Liver (tissue), 9 donors: Measurements from ENCODE around the gene SAMSN1. TPM values are rescaled to one million over a fixed set of nuclear protein-coding genes. Genes with fewer than 3 reads are reported as not detected.

Experiments
- DNase-seq: peaks from one replicate; pipeline ENCODE4 v3.0.0-alpha.2; 2017; ENCODE audit warnings: low spot score
- H3K27ac ChIP-seq, 2 donors: one replicate each; pipeline ENCODE4 v1.7.0; 2013; ENCODE audit warnings: inconsistent platforms in 2 of 2, low read length in 2 of 2, control low read depth in 1 of 2, low read depth in 1 of 2, mild to moderate bottlenecking in 1 of 2
- H3K27me3 ChIP-seq, 4 donors: one replicate each; pipeline versions ENCODE4 v1.6.1 to v1.7.0; 2013; ENCODE audit warnings: low read length in 3 of 4, inconsistent platforms in 1 of 4, mild to moderate bottlenecking in 1 of 4, moderate library complexity in 1 of 4; ENCODE audit not compliant: control insufficient read depth in 4 of 4, insufficient read depth in 4 of 4
- H3K36me3 ChIP-seq, 4 donors: one replicate each; pipeline versions ENCODE4 v1.6.1 to v1.7.0; 2013; ENCODE audit warnings: low read length in 3 of 4, mild to moderate bottlenecking in 3 of 4, low read depth in 1 of 4, moderate library complexity in 1 of 4; ENCODE audit not compliant: control insufficient read depth in 4 of 4, insufficient read depth in 3 of 4
- H3K4me1 ChIP-seq, 4 donors: one replicate each; pipeline versions ENCODE4 v1.6.1 to v1.7.0; 2013; ENCODE audit warnings: low read length in 3 of 4, mild to moderate bottlenecking in 3 of 4, moderate library complexity in 1 of 4; ENCODE audit not compliant: control insufficient read depth in 4 of 4, insufficient read depth in 4 of 4
- H3K4me3 ChIP-seq, 3 donors: one replicate each; pipeline versions ENCODE4 v1.6.1 to v1.7.0; 2013; ENCODE audit warnings: low read length in 3 of 3, control low read depth in 1 of 3, low read depth in 1 of 3, mild to moderate bottlenecking in 1 of 3
- H3K9ac ChIP-seq, 2 donors: one replicate each; pipeline ENCODE4 v1.7.0; 2013; ENCODE audit warnings: low read length in 2 of 2, mild to moderate bottlenecking in 2 of 2, moderate library complexity in 2 of 2, control low read depth in 1 of 2, low read depth in 1 of 2
- H3K9me3 ChIP-seq, 4 donors: one replicate each; pipeline versions ENCODE4 v1.6.1 to v1.7.0; 2013; ENCODE audit warnings: low read length in 3 of 4; ENCODE audit not compliant: control insufficient read depth in 4 of 4
- ATF3 ChIP-seq: IDR thresholded peaks from 2 replicates; pipeline ENCODE4 v1.6.1; 2016; ENCODE audit warnings: antibody characterized with exemption
- CTCF ChIP-seq: fragments of 150-350 bp; IDR thresholded peaks from 2 replicates; pipeline ENCODE4 v1.5.1; 2017; ENCODE audit warnings: improper control_type of control experiment, low read depth, low read length; ENCODE audit not compliant: missing input control
- EGR1 ChIP-seq, 2 donors: IDR thresholded peaks; 2 replicates each; pipeline ENCODE4 v1.6.1; 2016 to 2018; ENCODE audit warnings: antibody characterized with exemption in 2 of 2, low read depth in 2 of 2
- FOXA1 ChIP-seq: IDR thresholded peaks from 2 replicates; pipeline ENCODE4 v1.6.1; 2016; ENCODE audit warnings: antibody characterized with exemption
- FOXA2 ChIP-seq: IDR thresholded peaks from 2 replicates; pipeline ENCODE4 v1.6.1; 2016; ENCODE audit warnings: antibody characterized with exemption
- GABPA ChIP-seq, 2 donors: IDR thresholded peaks in 1 of 2; conservative IDR thresholded peaks in 1 of 2; 2 replicates each; pipeline ENCODE4 v1.6.1; 2016; ENCODE audit warnings: antibody characterized with exemption in 2 of 2, mild to moderate bottlenecking in 1 of 2, moderate library complexity in 1 of 2
- HNF4A ChIP-seq, 2 donors: conservative IDR thresholded peaks; 2 replicates each; pipeline ENCODE4 v1.6.1; 2016; ENCODE audit warnings: antibody characterized with exemption in 2 of 2, mild to moderate bottlenecking in 2 of 2
- HNF4G ChIP-seq: IDR thresholded peaks from 2 replicates; pipeline ENCODE4 v1.6.1; 2016; ENCODE audit warnings: antibody characterized with exemption
- JUND ChIP-seq, 2 donors: IDR thresholded peaks; 2 replicates each; pipeline ENCODE4 v1.6.1; 2016; ENCODE audit warnings: antibody characterized with exemption in 2 of 2
- MAX ChIP-seq: IDR thresholded peaks from 2 replicates; pipeline ENCODE4 v1.6.1; 2016; ENCODE audit warnings: antibody characterized with exemption
- RAD21 ChIP-seq, 2 donors: IDR thresholded peaks; 2 replicates each; pipeline ENCODE4 v1.6.1; 2016; ENCODE audit warnings: antibody characterized with exemption in 2 of 2, mild to moderate bottlenecking in 2 of 2
- RXRA ChIP-seq, 2 donors: IDR thresholded peaks; 2 replicates each; pipeline ENCODE4 v1.6.1; 2017 to 2018; ENCODE audit warnings: antibody characterized with exemption in 2 of 2, mild to moderate bottlenecking in 1 of 2
- TAF1 ChIP-seq: conservative IDR thresholded peaks from 2 replicates; pipeline ENCODE4 v1.6.1; 2016; ENCODE audit warnings: antibody characterized with exemption, mild to moderate bottlenecking
- YY1 ChIP-seq: IDR thresholded peaks from 2 replicates; pipeline ENCODE4 v1.6.1; 2016; ENCODE audit warnings: antibody characterized with exemption, mild to moderate bottlenecking
- ZBTB33 ChIP-seq: IDR thresholded peaks from 2 replicates; pipeline ENCODE4 v1.6.1; 2016; ENCODE audit warnings: antibody characterized with exemption
- WGBS: extraction: QIAGEN DNeasy Blood & Tissue Kit; methylation state at CpG from one replicate; pipeline ENCODE4 v1.1.7; 2013; 5-methylcytosine and 5-hydroxymethylcytosine counted together
- polyA plus RNA-seq, 2 donors: library from polyadenylated mRNA; stranded (reverse) in 1 of 2; unstranded in 1 of 2; fragments of 200-250 nt in 1 of 2; fragments of >200 nt in 1 of 2; fragmentation: Nextera tagmentation in 1 of 2; extraction: Ambion mirVana in 1 of 2; gene quantifications; one replicate each; pipeline versions ENCODE4 v1.2.1 to v1.2.3, GENCODE V29; 2013 to 2015
- total RNA-seq, 2 donors: library from RNA; depleted of rRNA; stranded (reverse); fragments of >200 nt; gene quantifications; one replicate each; pipeline ENCODE4 v1.2.3, GENCODE V29; 2014
- donor health status: healthy.
- donor health status: healthy.
- donor health status: healthy.
- donor health status: healthy.
- donor health status: healthy.

Gene SAMSN1
- total and polyA plus RNA-seq, 4 donors = 2.2 to 9.0 (median 3.4) TPM

GRCh38 chr21:14591377-14591776, 45.3 kb upstream of the SAMSN1 start:
- Histone ChIP-seq H3K4me3 (no peak overlapping the region), H3K4me1 (peaks cover 0 to 3% (median 0%) of the 10 kb centered on the region in 4 donors), H3K27ac (peak overlapping the region; percentile 31 to 46), H3K9ac (no peak overlapping the region), H3K36me3 (no peaks in the 10 kb centered on the region), H3K9me3 (no peaks in the 10 kb centered on the region), H3K27me3 (no peaks in the 10 kb centered on the region)
- no peak for DNase-seq
- TF ChIP-seq HNF4A (conservative IDR thresholded peaks at IDR 0.05) (no peak), ZBTB33 (no peak), RXRA (IDR thresholded peaks at IDR 0.05) (no peak), RAD21 (IDR thresholded peaks at IDR 0.05) (no peak), CTCF (no peak), EGR1 (IDR thresholded peaks at IDR 0.05; ENCODE audit: low read depth in 2 of 2) (no peak), MAX (no peak), ATF3 (no peak), YY1 (no peak), JUND (IDR thresholded peaks at IDR 0.05) (no peak), FOXA1 (no peak), TAF1 (no peak)

GRCh38 chr21:14589855-14590563, 43.9 kb upstream of the SAMSN1 start:
- H3K9ac ChIP-seq = no peak overlapping the region
- WGBS = 70% methylated on average over 7 of the region's 7 CpGs
- H3K4me1 ChIP-seq = peaks cover 0 to 3% (median 0%) of the 10 kb centered on the region in 4 donors
- no peak for DNase-seq
- TF ChIP-seq FOXA1 (no peak), EGR1 (IDR thresholded peaks at IDR 0.05; ENCODE audit: low read depth in 2 of 2) (no peak)
- H3K36me3 ChIP-seq = no peaks in the 10 kb centered on the region
- no peak overlapping the region for H3K27ac ChIP-seq
- no peaks in the 10 kb centered on the region for H3K27me3 ChIP-seq
- H3K9me3 ChIP-seq = no peaks in the 10 kb centered on the region
- H3K4me3 ChIP-seq = no peak overlapping the region

GRCh38 chr21:14587266-14587665, 41.2 kb upstream of the SAMSN1 start:
- H3K27ac ChIP-seq = no peak overlapping the region
- no peak overlapping the region for H3K9ac ChIP-seq
- H3K9me3 ChIP-seq = no peaks in the 10 kb centered on the region
- H3K36me3 ChIP-seq = no peaks in the 10 kb centered on the region
- no peak for DNase-seq
- H3K4me3 ChIP-seq = no peak overlapping the region
- H3K4me1 ChIP-seq = peaks cover 0 to 3% (median 0%) of the 10 kb centered on the region in 4 donors
- no peaks in the 10 kb centered on the region for H3K27me3 ChIP-seq
- TF ChIP-seq GABPA (IDR thresholded peaks at IDR 0.05 in 1 of 2, conservative IDR thresholded peaks at IDR 0.05 in 1 of 2) (no peak), RXRA (IDR thresholded peaks at IDR 0.05) (no peak), HNF4G (no peak), FOXA2 (no peak)
